ENCODE results near the gene WBP2NL.

The WBP2NL gene

GRCh38 chr22:42007922-42008321 lies 9.3 kb downstream of the WBP2NL start:
- H3K9me3 ChIP-seq, result no peaks in the 10 kb centered on the region
- TF ChIP-seq, protein P1, sequence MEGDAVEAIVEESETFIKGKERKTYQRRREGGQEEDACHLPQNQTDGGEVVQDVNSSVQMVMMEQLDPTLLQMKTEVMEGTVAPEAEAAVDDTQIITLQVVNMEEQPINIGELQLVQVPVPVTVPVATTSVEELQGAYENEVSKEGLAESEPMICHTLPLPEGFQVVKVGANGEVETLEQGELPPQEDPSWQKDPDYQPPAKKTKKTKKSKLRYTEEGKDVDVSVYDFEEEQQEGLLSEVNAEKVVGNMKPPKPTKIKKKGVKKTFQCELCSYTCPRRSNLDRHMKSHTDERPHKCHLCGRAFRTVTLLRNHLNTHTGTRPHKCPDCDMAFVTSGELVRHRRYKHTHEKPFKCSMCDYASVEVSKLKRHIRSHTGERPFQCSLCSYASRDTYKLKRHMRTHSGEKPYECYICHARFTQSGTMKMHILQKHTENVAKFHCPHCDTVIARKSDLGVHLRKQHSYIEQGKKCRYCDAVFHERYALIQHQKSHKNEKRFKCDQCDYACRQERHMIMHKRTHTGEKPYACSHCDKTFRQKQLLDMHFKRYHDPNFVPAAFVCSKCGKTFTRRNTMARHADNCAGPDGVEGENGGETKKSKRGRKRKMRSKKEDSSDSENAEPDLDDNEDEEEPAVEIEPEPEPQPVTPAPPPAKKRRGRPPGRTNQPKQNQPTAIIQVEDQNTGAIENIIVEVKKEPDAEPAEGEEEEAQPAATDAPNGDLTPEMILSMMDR (IDR thresholded peaks at IDR 0.05), result no peak
- H3K4me1 ChIP-seq (ENCODE audit: control insufficient read depth in 1 of 2, insufficient read depth in 1 of 2, low read depth in 1 of 2, low read length in 1 of 2), result no peaks in the 10 kb centered on the region
- no peak overlapping the region for H3K4me3 ChIP-seq (ENCODE audit: low read depth in 1 of 2, low read length in 1 of 2)
- H3K27ac ChIP-seq, result no peak overlapping the region
- peaks cover 37% of the 10 kb centered on the region for H3K27me3 ChIP-seq
- H3K36me3 ChIP-seq, result no peaks in the 10 kb centered on the region

DNA sequence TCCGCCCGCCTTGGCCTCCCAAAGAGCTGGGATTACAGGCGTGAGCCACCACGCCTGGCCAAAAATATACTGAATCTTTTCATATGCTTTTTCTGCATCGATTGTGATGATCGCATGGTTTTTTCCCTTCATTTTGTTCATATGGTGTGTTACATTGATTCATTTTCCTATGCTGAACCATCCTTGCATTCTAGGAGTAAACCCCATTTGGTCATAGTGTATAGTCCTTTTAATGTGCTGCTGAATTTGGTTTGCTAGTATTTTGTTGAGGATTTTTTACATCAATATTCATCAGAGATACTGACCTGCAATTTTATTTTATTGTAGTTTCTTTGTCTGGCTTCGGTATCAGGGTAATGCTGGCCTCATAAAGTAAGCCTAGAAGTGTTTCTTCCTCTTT lies 12.2 kb downstream of the WBP2NL start:
- no peaks in the 10 kb centered on the region for H3K4me1 ChIP-seq (ENCODE audit: control insufficient read depth in 1 of 2, insufficient read depth in 1 of 2, low read depth in 1 of 2, low read length in 1 of 2)
- TF ChIP-seq, protein P1 (IDR thresholded peaks at IDR 0.05), result no peak
- H3K9me3 ChIP-seq, result no peaks in the 10 kb centered on the region
- H3K27ac ChIP-seq, result no peak overlapping the region
- H3K27me3 ChIP-seq, result peaks cover 25% of the 10 kb centered on the region
- H3K36me3 ChIP-seq, result no peaks in the 10 kb centered on the region
- H3K4me3 ChIP-seq (ENCODE audit: low read depth in 1 of 2, low read length in 1 of 2), result no peak overlapping the region

- H3K27me3 ChIP-seq, result peaks cover 21% of the 10 kb centered on the region
- TF ChIP-seq, protein P1 (IDR thresholded peaks at IDR 0.05), result no peak
- H3K9me3 ChIP-seq, result no peaks in the 10 kb centered on the region
- H3K27ac ChIP-seq, result no peak overlapping the region
- H3K4me1 ChIP-seq (ENCODE audit: control insufficient read depth in 1 of 2, insufficient read depth in 1 of 2, low read depth in 1 of 2, low read length in 1 of 2), result no peaks in the 10 kb centered on the region
- H3K4me3 ChIP-seq (ENCODE audit: low read depth in 1 of 2, low read length in 1 of 2), result no peak overlapping the region
- no peaks in the 10 kb centered on the region for H3K36me3 ChIP-seq
These were observed 14.8 kb downstream of the WBP2NL start for GRCh38 chr22:42013385-42013784.

DNA sequence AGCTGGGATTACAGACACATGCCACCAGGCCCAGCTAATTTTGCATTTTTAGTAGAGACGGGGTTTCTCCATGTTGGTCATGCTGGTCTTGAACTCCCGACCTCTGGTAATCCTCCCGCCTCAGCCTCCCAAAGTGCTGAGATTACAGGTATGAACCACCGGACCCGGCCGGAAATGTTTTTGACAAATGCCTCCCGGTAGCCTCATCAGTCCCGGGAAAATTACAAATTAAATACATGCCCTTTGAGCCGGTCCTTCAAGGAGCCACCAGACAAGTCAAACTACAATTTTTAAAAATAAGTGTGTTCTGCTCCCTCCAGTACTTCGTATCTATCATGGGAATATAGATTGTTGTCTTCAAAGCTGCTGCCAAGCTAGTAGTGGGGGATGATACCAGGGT lies 17.5 kb downstream of the WBP2NL start:
- Histone ChIP-seq H3K4me1 (ENCODE audit: control insufficient read depth in 1 of 2, insufficient read depth in 1 of 2, low read depth in 1 of 2, low read length in 1 of 2) (no peaks in the 10 kb centered on the region), H3K27me3 (peaks cover 21% of the 10 kb centered on the region), H3K9me3 (no peaks in the 10 kb centered on the region), H3K4me3 (ENCODE audit: low read depth in 1 of 2, low read length in 1 of 2) (no peak overlapping the region), H3K36me3 (no peaks in the 10 kb centered on the region), H3K27ac (no peak overlapping the region)
- TF ChIP-seq, protein P1 (IDR thresholded peaks at IDR 0.05), result no peak

DNA sequence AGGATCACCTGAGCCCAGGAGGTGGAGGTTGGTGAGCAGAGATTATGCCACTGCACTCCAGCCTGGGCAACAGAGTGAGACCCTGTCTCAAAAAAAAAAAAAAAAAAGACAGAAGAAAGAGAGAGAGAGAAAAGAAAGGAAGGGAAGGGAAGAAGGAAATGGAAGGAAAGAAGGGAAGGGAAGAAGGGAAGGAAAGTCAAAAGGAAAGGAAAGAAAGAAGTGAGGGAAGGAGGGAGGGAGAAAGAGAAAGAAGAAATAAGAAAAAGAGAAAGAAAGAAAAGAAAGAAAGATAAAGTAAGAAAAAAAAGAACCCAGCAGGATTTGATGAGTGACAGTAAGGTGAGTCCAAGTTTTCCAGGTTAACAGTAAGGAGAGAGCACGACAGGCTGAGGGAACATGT lies 19.6 kb downstream of the WBP2NL start:
- H3K9me3 ChIP-seq, result no peaks in the 10 kb centered on the region
- TF ChIP-seq, protein P1 (IDR thresholded peaks at IDR 0.05), result no peak
- peaks cover 21% of the 10 kb centered on the region for H3K27me3 ChIP-seq
- no peaks in the 10 kb centered on the region for H3K36me3 ChIP-seq
- no peak overlapping the region for H3K4me3 ChIP-seq (ENCODE audit: low read depth in 1 of 2, low read length in 1 of 2)
- H3K27ac ChIP-seq, result no peak overlapping the region
- peaks cover 7% of the 10 kb centered on the region in 2 experiments for H3K4me1 ChIP-seq (ENCODE audit: control insufficient read depth in 1 of 2, insufficient read depth in 1 of 2, low read depth in 1 of 2, low read length in 1 of 2)

DNA sequence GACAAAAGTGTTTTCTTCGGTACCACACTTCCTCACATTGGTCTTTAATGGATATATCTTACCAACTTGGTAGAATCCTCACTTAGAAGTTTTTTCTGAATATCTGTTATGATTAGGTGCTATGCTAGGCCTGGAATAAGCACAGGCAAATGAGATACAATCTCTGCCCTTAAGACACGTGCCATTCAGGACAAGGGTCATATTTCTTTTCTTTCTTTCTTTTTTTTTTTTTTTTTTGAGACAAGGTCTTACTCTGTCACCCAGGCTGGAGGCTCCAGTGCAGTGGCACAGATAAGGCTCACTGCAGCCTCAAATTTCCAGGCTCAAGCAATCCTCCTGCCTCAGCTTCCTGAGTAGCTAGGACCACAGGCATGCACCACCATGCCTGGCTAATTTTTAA lies 23.0 kb downstream of the WBP2NL start:
- Histone ChIP-seq H3K27me3 (peaks cover 7% of the 10 kb centered on the region), H3K9me3 (no peaks in the 10 kb centered on the region), H3K36me3 (no peaks in the 10 kb centered on the region), H3K4me1 (ENCODE audit: control insufficient read depth in 1 of 2, insufficient read depth in 1 of 2, low read depth in 1 of 2, low read length in 1 of 2) (peaks cover 7% of the 10 kb centered on the region in 2 experiments), H3K4me3 (ENCODE audit: low read depth in 1 of 2, low read length in 1 of 2) (no peak overlapping the region), H3K27ac (no peak overlapping the region)
- TF ChIP-seq, protein P1 (IDR thresholded peaks at IDR 0.05), result no peak
